GM12874 (cell line): ENCODE measurements around the gene SBNO1.
A peak's percentile ranks its signal among the peaks of the same experiment; 100 is the strongest.

Experiments
- CTCF ChIP-seq: IDR thresholded peaks from 2 replicates; pipeline ENCODE4 v1.5.1; 2011; ENCODE audit warnings: low read depth, mild to moderate bottlenecking, control low read depth, low read length, moderate library complexity; ENCODE audit not compliant: insufficient read depth

The SBNO1 gene

GRCh38 chr12:123267991-123268843 lies 96.4 kb downstream of the SBNO1 start:
- TF ChIP-seq CTCF, result no peak

GRCh38 chr12:123267335-123267920 lies 97.2 kb downstream of the SBNO1 start:
- no peak for TF ChIP-seq CTCF

- no peak for TF ChIP-seq CTCF
Observed at GRCh38 chr12:123266679-123267277, 97.9 kb downstream of the SBNO1 start.

- TF ChIP-seq CTCF, result no peak
Observed at GRCh38 chr12:123265851-123266678, 98.6 kb downstream of the SBNO1 start.

DNA sequence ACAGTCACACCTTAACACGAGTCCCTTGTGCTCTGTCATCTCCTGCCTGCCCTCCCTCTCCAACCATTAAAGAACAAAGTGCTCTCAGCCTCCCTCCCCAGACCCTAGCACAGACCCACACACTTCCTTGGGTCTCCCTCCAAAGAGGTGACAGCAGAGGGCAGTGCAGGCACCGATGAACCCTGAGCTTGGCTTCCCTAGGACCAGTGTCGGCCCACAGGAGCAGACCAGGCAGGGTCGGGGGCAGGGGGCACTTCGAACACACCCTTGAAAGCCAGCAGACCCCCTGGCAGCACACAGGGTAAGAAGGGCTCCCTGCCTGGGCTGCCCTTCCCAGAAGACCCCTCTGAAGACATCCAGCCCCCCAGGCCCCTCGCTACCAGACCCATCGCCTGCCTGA lies 100.0 kb downstream of the SBNO1 start:
- TF ChIP-seq CTCF, result peak; percentile 30; the same call in 1 of the 2 replicates

DNA sequence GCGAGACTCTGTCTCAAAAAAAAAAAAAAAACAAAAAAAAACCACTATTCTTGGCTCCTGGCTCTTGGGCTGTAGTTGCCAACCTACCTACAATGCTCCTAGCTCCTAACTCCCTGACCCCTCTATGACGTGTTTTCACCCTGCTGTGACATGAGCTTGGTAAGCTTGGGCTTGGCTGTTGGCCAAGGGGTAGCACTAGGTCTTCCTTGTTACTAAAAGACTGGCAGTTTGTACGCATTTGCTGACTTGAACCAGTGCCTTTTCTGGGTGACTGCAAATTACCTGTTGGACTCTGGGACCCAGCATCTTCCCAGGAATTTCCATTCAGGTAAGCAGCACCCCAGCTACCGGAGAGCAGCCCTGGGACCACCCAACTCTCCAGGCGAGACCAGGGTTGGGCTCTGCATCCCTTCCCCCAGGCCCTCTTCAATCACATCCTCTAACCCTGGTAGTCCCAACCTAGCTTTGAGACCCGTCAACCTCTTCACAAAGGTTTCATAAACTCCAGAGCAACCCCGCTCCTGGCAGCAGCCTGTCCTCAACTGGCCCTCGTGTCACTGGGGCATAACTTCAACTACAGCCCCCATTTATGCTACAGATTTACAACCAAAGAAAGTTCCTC lies 101.3 kb downstream of the SBNO1 start:
- TF ChIP-seq CTCF, result no peak
